ENCODE data around the gene LIPF.
"Not testable (repeated sequence)": the region's sequence is repeated elsewhere in the genome, so short reads cannot be mapped to it uniquely, and the experiment has no call there.

Gene LIPF

GRCh38 chr10:88664142-88664541, at the start of gene LIPF:
LIPF (plus strand) TSS chr10:88664442; CDS start chr10:88667298, 2,856 bp downstream.
- DNase-seq (ENCODE audit: low read depth, low spot score): no peak

- peak; percentile 2 for DNase-seq (ENCODE audit: low read depth, low spot score)
These were observed 47.8 kb upstream of the LIPF start for GRCh38 chr10:88616250-88616977.

- DNase-seq (ENCODE audit: low read depth, low spot score): no peak
These were observed 46.4 kb upstream of the LIPF start for GRCh38 chr10:88617772-88618300.

- no peak for DNase-seq (ENCODE audit: low read depth, low spot score)
These were observed 45.7 kb upstream of the LIPF start for GRCh38 chr10:88618496-88618895.

GRCh38 chr10:88620441-88620840, 43.8 kb upstream of the LIPF start:
- DNase-seq (ENCODE audit: low read depth, low spot score): no peak

GRCh38 chr10:88623835-88624234, 40.4 kb upstream of the LIPF start:
- DNase-seq (ENCODE audit: low read depth, low spot score): no peak

- DNase-seq (ENCODE audit: low read depth, low spot score): no peak
These were observed 39.4 kb upstream of the LIPF start for GRCh38 chr10:88624840-88625239.

- DNase-seq (ENCODE audit: low read depth, low spot score): no peak
These were observed 24.1 kb upstream of the LIPF start for GRCh38 chr10:88640186-88640585.

- DNase-seq (ENCODE audit: low read depth, low spot score): no peak
These were observed 22.0 kb upstream of the LIPF start for GRCh38 chr10:88642209-88642608.

GRCh38 chr10:88642963-88643362, 21.3 kb upstream of the LIPF start:
- DNase-seq (ENCODE audit: low read depth, low spot score): no peak

GRCh38 chr10:88647061-88647615, 17.1 kb upstream of the LIPF start:
- DNase-seq (ENCODE audit: low read depth, low spot score): no peak

- DNase-seq (ENCODE audit: low read depth, low spot score): no peak
These were observed 13.1 kb upstream of the LIPF start for GRCh38 chr10:88651101-88651551.

- DNase-seq (ENCODE audit: low read depth, low spot score): no peak
These were observed 11.6 kb upstream of the LIPF start for GRCh38 chr10:88652616-88653015.

- DNase-seq (ENCODE audit: low read depth, low spot score): no peak
These were observed 6.3 kb upstream of the LIPF start for GRCh38 chr10:88657901-88658300.

- no peak for DNase-seq (ENCODE audit: low read depth, low spot score)
These were observed 4.3 kb upstream of the LIPF start for GRCh38 chr10:88659725-88660597.

- DNase-seq (ENCODE audit: low read depth, low spot score): no peak
These were observed 3.7 kb upstream of the LIPF start for GRCh38 chr10:88660598-88660884.

- DNase-seq (ENCODE audit: low read depth, low spot score): no peak
These were observed 3.2 kb upstream of the LIPF start for GRCh38 chr10:88661018-88661417.

GRCh38 chr10:88661577-88661976, 2.7 kb upstream of the LIPF start:
- no peak for DNase-seq (ENCODE audit: low read depth, low spot score)

GRCh38 chr10:88663153-88663552, 1.1 kb upstream of the LIPF start:
- not testable (repeated sequence) for DNase-seq (ENCODE audit: low read depth, low spot score)

- DNase-seq (ENCODE audit: low read depth, low spot score): no peak
These were observed 4.2 kb downstream of the LIPF start for GRCh38 chr10:88668465-88668864.

- no peak for DNase-seq (ENCODE audit: low read depth, low spot score)
These were observed 6.3 kb downstream of the LIPF start for GRCh38 chr10:88670497-88670896.

GRCh38 chr10:88672041-88672440, 7.8 kb downstream of the LIPF start:
- no peak for DNase-seq (ENCODE audit: low read depth, low spot score)

All from brain pericyte (primary cell).